ENCODE data around the gene CCDC197. TPM values are rescaled to one million over a fixed set of nuclear protein-coding genes. Genes with fewer than 3 reads are reported as not detected.
A peak's percentile ranks its signal among the peaks of the same experiment; 100 is the strongest.

The CCDC197 gene
- polyA plus RNA-seq, 1 donor: 0.32 TPM

GRCh38 chr14:94001501-94002396 lies 4.6 kb downstream of the CCDC197 start:
- DNase-seq: peak; percentile 65

- no peak for DNase-seq
Observed at GRCh38 chr14:94003397-94003796, 6.3 kb downstream of the CCDC197 start.

- DNase-seq: no peak
Observed at GRCh38 chr14:94004015-94004414, 6.9 kb downstream of the CCDC197 start.

- DNase-seq: no peak
Observed at GRCh38 chr14:94005324-94006073, 8.4 kb downstream of the CCDC197 start.

GRCh38 chr14:94008234-94008633 lies 11.1 kb downstream of the CCDC197 start:
- DNase-seq: no peak

- no peak for DNase-seq
Observed at GRCh38 chr14:94009767-94010166, 12.7 kb downstream of the CCDC197 start.

GRCh38 chr14:94010625-94011024 lies 13.5 kb downstream of the CCDC197 start:
- no peak for DNase-seq

- DNase-seq: no peak
Observed at GRCh38 chr14:94011795-94012194, 14.7 kb downstream of the CCDC197 start.

- no peak for DNase-seq
Observed at GRCh38 chr14:94014382-94014781, 17.3 kb downstream of the CCDC197 start.

- no peak for DNase-seq
Observed at GRCh38 chr14:94015223-94015622, 18.1 kb downstream of the CCDC197 start.

- no peak for DNase-seq
Observed at GRCh38 chr14:94016446-94016976, 19.4 kb downstream of the CCDC197 start.

- no peak for DNase-seq
Observed at GRCh38 chr14:94018308-94018707, 21.2 kb downstream of the CCDC197 start.

GRCh38 chr14:94019329-94019728 lies 22.2 kb downstream of the CCDC197 start:
- DNase-seq: no peak

- no peak for DNase-seq
Observed at GRCh38 chr14:94020267-94020666, 23.2 kb downstream of the CCDC197 start.

GRCh38 chr14:94021001-94021400 lies 23.9 kb downstream of the CCDC197 start:
- DNase-seq: no peak

GRCh38 chr14:94021416-94022157 lies 24.5 kb downstream of the CCDC197 start:
- DNase-seq: no peak

- no peak for DNase-seq
Observed at GRCh38 chr14:94022532-94023411, 25.7 kb downstream of the CCDC197 start.

- no peak for DNase-seq
Observed at GRCh38 chr14:94024549-94024948, 27.4 kb downstream of the CCDC197 start.

GRCh38 chr14:94025720-94026119 lies 28.6 kb downstream of the CCDC197 start:
- DNase-seq: no peak

- peak; percentile 99 for DNase-seq
Observed at GRCh38 chr14:94026173-94026888, 29.2 kb downstream of the CCDC197 start, which contains the start of gene OTUB2. TSS of gene OTUB2 (plus strand) at chr14:94026340. CDS start at chr14:94026538, 198 bp downstream.
